Stimulated activated CD8-positive, alpha-beta memory T cell treated with anti-CD3 and anti-CD28 coated beads, Interleukin-15, amount 100 ng/mL, for 4 hours (primary cell): ENCODE data around the gene OSER1.
A peak's percentile ranks its signal among the peaks of the same experiment; 100 is the strongest.
"Not testable (repeated sequence)": the region's sequence is repeated elsewhere in the genome, so short reads cannot be mapped to it uniquely, and the experiment has no call there.

ENCODE experiments used
- DNase-seq, 2 donors: peaks; one replicate each; pipeline ENCODE4 v3.0.0-alpha.2; 2020; ENCODE audit warnings: low read depth in 2 of 2

Gene OSER1

GRCh38 chr20:44210406-44211176 is at the start of gene OSER1:
Gene OSER1 (minus strand): TSS chr20:44210771. CDS start chr20:44206957, 3,814 bp downstream.
- DNase-seq, result peak; percentile 93 to 96

GRCh38 chr20:44258226-44258890 is 47.8 kb upstream of the OSER1 start:
- no peak for DNase-seq

GRCh38 chr20:44256961-44257360 is 46.4 kb upstream of the OSER1 start:
- DNase-seq, result no peak

GRCh38 chr20:44255942-44256341 is 45.4 kb upstream of the OSER1 start:
- no peak for DNase-seq

GRCh38 chr20:44254073-44254472 is 43.5 kb upstream of the OSER1 start:
- no peak for DNase-seq

GRCh38 chr20:44253528-44253927 is 43.0 kb upstream of the OSER1 start:
- DNase-seq, result no peak

GRCh38 chr20:44251284-44251683 is 40.7 kb upstream of the OSER1 start:
- DNase-seq, result no peak

- no peak for DNase-seq
These were observed 37.8 kb upstream of the OSER1 start for GRCh38 chr20:44248410-44248759.

GRCh38 chr20:44247586-44248409 is 37.2 kb upstream of the OSER1 start:
- DNase-seq, result no peak

- DNase-seq, result no peak
These were observed 36.6 kb upstream of the OSER1 start, which contains the start of gene GDAP1L1 for GRCh38 chr20:44247131-44247571. Gene GDAP1L1 (plus strand): TSS chr20:44247308. CDS start chr20:44247335, 27 bp downstream.

- no peak for DNase-seq
These were observed 35.4 kb upstream of the OSER1 start for GRCh38 chr20:44245977-44246376.

- no peak for DNase-seq
These were observed 31.2 kb upstream of the OSER1 start for GRCh38 chr20:44241796-44242195.

- not testable (repeated sequence) for DNase-seq
These were observed 26.3 kb upstream of the OSER1 start for GRCh38 chr20:44236840-44237239.

- no peak for DNase-seq
These were observed 25.1 kb upstream of the OSER1 start for GRCh38 chr20:44235702-44236101.

- no peak for DNase-seq
These were observed 24.2 kb upstream of the OSER1 start for GRCh38 chr20:44234566-44235317.

GRCh38 chr20:44233436-44234016 is 23.0 kb upstream of the OSER1 start:
- no peak for DNase-seq

GRCh38 chr20:44232469-44232856 is 21.9 kb upstream of the OSER1 start:
- not testable (repeated sequence) for DNase-seq

GRCh38 chr20:44231713-44232468 is 21.3 kb upstream of the OSER1 start:
- no peak for DNase-seq

- no peak for DNase-seq
These were observed 20.6 kb upstream of the OSER1 start for GRCh38 chr20:44231193-44231592.

GRCh38 chr20:44228465-44229258 is 18.1 kb upstream of the OSER1 start:
- DNase-seq, result no peak
